GM18526 (cell line): ENCODE results near the gene ZNF90.
A peak's percentile ranks its signal among the peaks of the same experiment; 100 is the strongest.

ENCODE experiments used
- POLR2A ChIP-seq: IDR thresholded peaks from 3 replicates; pipeline ENCODE4 v1.6.1; 2011; ENCODE audit not compliant: insufficient read length; ENCODE audit errors: extremely low read depth

Gene ZNF90

GRCh38 chr19:20077791-20078463 is at the start of gene ZNF90:
Gene ZNF90 (plus strand): TSS chr19:20078000. CDS start chr19:20078133, 133 bp downstream.
- peak; percentile 50 for TF ChIP-seq POLR2A

- no peak for TF ChIP-seq POLR2A
These were observed 49.2 kb upstream of the ZNF90 start for GRCh38 chr19:20028611-20029010.

GRCh38 chr19:20035935-20036334 is 41.9 kb upstream of the ZNF90 start:
- no peak for TF ChIP-seq POLR2A

- TF ChIP-seq POLR2A, result no peak
These were observed 39.2 kb upstream of the ZNF90 start for GRCh38 chr19:20038358-20039202.

GRCh38 chr19:20039203-20039723 is 38.5 kb upstream of the ZNF90 start, which contains the start of gene ZNF682:
Gene ZNF682 (minus strand): TSS chr19:20039505. CDS start chr19:20039345, 160 bp downstream.
- TF ChIP-seq POLR2A, result peak; percentile 41

- no peak for TF ChIP-seq POLR2A
These were observed 33.1 kb upstream of the ZNF90 start for GRCh38 chr19:20044663-20045062.

GRCh38 chr19:20051841-20052768 is 25.7 kb upstream of the ZNF90 start:
- peak; percentile 46 for TF ChIP-seq POLR2A

GRCh38 chr19:20060282-20060681 is 17.5 kb upstream of the ZNF90 start:
- no peak for TF ChIP-seq POLR2A

GRCh38 chr19:20066861-20067260 is 10.9 kb upstream of the ZNF90 start:
- no peak for TF ChIP-seq POLR2A

GRCh38 chr19:20067943-20068342 is 9.9 kb upstream of the ZNF90 start:
- TF ChIP-seq POLR2A, result no peak

GRCh38 chr19:20070691-20071090 is 7.1 kb upstream of the ZNF90 start:
- no peak for TF ChIP-seq POLR2A

GRCh38 chr19:20072936-20073335 is 4.9 kb upstream of the ZNF90 start:
- TF ChIP-seq POLR2A, result no peak

GRCh38 chr19:20078581-20079031 is 806 bp downstream of the ZNF90 start:
- no peak for TF ChIP-seq POLR2A

GRCh38 chr19:20079476-20079875 is 1.7 kb downstream of the ZNF90 start:
- TF ChIP-seq POLR2A, result no peak

- TF ChIP-seq POLR2A, result no peak
These were observed 2.9 kb downstream of the ZNF90 start for GRCh38 chr19:20080656-20081055.
